NCI-H146 treated with DMSO at 0.1 percent for 48 hours (cell line): ENCODE measurements around the gene GTPBP3.

Experiments used
- DNase-seq: peaks from one replicate; lab custom pipeline; 2025; ENCODE audit not compliant: unreplicated experiment; lab: John Stamatoyannopoulos, UW

Gene GTPBP3

GRCh38 chr19:17327654-17328516, 9.5 kb upstream of the GTPBP3 start:
- peak; percentile 82 for DNase-seq

GRCh38 chr19:17328517-17329365, 8.6 kb upstream of the GTPBP3 start:
- no peak for DNase-seq

DNA sequence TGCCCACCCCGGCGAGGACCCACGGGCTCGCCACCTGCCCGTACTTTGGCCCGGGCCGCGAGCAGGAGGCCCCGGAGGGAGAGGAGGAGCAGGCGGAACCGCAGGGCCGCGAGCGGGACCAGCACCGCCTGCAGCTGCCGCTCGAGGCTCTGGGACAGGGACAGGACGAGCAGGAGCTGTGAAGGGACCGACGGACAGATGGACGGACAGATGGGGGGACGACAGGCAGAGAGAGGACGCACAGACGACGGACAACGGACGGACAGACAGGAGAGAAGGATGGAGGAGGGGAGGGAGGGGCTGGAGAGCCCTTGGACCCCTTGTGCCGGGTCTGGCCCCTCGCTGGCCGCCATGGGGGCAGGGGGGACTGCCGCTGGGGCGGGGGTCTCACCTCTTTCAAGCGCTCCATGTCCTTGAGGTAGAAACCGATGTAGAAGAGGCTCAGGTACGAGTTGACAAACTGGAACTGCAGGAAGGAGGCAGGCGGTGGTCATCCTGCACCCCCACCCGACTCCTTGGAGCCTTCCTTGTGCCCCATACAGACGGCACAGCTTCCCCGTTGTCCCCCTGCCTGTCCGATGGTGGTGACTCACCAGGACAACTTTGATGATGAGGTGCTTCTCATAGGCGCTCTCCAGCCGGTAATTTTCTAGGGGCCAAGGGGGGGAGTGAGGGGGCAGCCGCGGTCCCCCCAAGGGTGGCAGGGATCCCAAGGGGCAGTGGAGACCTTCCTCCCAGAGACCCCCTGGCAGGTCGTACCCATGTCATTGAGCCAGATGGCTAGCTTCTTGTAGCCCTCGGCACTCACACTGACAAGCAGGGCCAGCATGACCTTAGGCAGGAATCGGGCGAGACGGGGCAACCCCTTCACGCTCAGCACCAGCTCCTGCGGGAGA, 7.7 kb upstream of the GTPBP3 start:
- no peak for DNase-seq

DNA sequence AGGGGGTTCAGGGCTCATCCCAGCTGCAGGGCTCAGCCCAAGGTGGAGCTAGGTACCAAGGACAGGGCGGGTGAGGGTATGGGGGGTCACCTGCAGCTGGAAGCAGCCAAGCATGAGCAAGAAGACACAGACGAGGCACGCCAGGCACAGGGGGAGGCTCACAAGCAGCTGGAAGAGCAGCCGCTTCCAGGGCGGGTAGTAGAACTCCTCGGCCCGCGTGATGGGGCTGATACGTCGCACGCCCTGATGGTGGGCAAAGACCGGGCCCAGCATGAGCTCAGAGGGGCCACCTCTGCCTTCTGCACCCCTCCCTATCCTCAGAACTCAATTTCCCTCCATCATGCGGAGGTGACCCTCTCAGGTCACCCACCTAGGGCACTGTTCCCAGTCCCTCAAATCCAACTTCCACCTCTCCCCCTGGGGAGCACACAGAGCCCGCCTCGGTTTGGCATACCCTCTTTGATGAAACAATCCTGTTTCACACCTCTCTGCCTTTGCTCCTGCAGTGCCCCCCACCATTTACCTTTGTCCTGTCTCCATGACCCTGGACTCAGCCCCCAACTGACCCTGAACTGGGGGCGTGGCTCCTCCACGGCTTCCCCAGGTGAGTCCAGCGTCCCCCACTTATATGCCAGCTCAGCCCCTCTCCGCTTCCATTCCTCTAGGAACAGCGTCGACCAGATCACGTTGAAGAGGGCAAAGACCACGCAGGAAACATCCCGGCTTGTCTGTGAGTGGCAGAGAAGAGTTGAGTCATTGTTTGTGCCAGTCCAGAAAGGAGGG, 6.9 kb upstream of the GTPBP3 start:
- no peak for DNase-seq

DNA sequence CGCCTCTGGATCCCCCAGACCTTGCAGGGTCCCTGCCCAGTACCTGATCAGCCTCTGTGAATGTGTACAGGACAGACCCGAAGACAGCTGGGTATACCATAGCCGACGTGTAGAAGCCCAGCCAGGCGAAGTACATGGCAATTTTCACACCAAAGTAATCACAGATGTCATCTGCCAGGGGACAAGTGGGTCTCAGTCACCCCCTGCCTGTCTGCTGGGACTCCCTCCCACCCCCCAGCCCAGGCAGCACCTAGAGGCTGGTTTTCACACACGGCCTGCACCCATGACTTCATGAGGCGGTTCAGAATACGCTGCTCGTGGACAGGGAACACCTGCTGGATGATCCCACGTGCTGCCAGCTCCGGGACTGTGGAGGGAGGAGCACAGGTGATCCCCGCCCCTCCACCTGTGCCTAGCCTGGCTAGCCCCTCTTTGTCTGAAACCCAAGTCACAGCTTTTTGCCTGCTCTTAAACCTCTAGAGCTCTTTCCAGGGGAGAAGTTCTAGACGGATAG, 6.3 kb upstream of the GTPBP3 start:
- peak; percentile 10 for DNase-seq

DNA sequence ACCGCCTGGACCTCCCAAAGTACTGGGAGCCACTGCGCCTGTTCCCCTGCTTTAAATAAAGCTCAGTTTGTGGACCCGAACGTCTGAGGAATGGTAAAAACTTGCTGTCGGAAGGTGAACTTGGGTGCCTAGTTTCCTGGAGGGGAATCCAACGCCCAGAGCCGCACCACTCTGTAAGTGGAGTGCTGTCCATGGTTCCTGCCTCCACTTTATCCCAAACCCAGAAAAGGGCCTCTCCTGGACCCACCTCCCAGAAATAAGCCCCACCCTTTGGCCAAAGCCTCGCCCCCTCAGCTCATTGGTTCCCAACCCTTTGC, 5.0 kb upstream of the GTPBP3 start:
- no peak for DNase-seq

DNA sequence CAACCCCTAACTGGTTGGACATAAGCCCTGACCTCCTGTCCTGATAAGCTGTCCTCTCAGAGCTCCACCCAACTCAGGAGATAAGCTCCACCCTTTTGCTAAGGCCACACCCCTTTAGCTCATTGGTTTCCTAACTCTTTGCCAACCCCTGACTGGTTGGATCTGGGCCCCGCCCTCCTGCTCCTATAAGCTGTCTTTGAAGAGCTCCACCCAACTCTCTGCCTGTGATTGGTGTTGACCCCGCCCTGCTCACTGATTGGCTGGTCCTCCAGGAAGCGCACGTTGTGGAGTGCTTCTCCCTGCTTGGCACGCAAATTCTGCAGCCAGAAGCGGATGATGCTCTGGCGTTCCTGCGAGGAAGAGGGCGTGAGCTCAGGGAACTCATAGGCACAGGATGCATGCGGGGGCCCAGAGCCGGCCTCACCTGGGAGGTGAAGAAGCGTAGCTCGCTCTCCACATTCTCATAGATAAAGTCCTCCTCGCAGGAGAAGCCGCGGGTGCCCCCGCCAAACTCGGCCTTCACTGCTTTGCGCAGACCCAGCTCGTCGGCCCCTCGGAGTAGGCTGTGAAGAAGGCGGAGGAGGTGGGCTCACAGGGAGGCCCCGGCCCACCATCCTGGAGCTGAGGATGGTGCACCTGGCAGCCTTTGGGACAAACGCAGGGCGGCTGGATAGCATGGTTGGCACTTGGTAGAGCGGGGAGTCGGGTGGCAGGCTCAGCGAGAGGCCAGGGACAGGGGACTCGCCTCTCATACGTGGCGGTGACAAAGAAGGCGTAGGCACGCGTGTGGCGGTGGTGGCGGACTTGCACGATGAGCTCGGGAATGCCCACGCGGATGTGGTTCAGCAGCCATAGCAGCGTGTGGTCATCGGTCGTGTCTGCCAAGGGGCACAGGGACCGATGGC, 4.4 kb upstream of the GTPBP3 start:
- DNase-seq = peak; percentile 41

DNA sequence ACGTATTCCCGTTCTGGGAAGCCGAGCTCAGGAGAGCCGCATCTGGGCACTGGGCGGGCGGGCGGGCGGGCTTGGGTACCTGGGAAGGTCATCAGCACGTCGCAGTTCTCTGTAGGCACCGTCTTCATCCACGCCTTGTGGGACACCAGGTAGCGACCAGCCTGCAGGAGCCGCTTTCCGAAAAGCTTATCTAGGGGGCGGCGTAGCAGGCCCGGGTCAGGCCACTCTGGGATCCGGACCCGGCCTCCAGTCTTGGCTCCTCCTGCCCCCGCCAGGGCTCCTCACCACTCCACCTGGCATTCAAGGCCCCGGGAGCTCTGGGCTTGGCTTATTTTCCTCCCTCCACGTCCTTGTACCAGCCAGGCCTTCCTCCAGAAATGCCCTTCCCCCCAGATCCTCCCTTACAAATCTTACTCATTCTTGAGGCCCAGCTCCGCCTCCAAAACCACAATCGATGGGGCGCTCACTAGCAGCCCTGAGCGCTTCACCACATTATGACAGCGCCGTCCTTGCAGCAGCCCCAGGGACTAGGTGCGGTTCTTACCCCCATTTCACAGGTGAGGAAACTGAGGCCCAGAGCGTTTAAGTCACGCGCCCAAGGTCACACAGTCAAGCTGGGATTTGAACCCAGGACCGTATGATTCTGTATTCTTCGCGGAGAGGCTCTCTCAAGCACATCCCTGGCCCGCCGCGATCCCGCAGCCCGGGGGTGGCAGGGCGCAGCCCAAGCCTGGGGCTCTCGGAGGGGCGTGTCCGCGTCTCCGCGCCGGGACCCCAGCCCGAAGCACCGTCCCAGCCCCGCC, 3.5 kb upstream of the GTPBP3 start:
- no peak for DNase-seq

- peak; percentile 91 for DNase-seq
Measured at GRCh38 chr19:17334414-17335409, 2.6 kb upstream of the GTPBP3 start, which contains the start of gene ANO8. ANO8 (minus strand) TSS chr19:17334855; CDS start chr19:17334670, 185 bp downstream.

DNA sequence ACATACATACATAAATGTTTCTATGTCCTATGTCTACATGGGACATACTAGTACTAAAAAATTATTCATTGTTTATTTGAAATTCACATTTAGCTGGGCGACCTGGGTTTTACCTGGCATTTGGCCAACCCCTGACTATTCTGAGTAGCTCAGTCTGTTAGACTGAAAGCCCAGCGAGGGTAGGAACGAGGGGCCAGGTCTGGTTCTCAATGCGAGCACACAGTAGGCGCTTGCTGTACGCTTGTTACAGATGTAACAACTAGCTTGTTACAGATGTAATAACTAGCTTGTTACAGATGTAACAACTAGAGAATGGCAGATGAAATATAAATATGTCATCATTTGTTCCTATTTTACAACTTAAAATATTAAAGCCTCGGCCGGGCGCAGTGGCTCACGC, 1.8 kb upstream of the GTPBP3 start:
- DNase-seq = no peak

- no peak for DNase-seq
Measured at GRCh38 chr19:17337675-17338432, 501 bp downstream of the GTPBP3 start.

DNA sequence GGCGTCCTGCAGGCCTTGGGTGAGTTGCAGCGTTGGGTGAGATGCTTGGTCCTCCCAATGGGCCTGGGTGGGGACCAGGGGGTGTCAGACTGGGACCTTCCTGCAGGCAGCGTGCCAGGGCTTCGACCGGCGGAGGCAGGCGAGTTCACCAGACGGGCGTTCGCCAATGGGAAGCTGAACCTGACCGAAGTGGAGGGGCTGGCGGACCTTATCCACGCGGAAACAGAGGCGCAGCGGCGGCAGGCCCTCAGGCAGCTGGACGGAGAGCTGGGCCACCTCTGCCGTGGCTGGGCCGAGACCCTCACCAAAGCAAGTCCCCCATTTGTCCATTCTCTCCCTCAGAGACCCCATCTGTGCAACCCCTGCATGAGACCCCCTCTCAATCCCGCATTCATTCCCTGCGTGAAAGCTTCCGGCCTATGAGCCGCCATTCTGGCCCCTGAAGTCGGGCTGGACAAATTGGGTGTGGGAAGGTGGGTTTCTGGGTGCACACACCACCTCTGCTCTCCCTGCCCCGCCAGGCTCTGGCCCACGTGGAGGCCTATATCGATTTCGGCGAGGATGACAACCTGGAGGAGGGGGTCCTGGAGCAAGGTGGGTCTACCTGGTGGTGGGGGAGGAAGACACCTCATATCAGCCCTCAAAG, 1.2 kb downstream of the GTPBP3 start:
- DNase-seq = no peak

GRCh38 chr19:17339088-17339741, 1.9 kb downstream of the GTPBP3 start:
- no peak for DNase-seq

GRCh38 chr19:17340302-17340870, 3.0 kb downstream of the GTPBP3 start:
- DNase-seq = no peak

DNA sequence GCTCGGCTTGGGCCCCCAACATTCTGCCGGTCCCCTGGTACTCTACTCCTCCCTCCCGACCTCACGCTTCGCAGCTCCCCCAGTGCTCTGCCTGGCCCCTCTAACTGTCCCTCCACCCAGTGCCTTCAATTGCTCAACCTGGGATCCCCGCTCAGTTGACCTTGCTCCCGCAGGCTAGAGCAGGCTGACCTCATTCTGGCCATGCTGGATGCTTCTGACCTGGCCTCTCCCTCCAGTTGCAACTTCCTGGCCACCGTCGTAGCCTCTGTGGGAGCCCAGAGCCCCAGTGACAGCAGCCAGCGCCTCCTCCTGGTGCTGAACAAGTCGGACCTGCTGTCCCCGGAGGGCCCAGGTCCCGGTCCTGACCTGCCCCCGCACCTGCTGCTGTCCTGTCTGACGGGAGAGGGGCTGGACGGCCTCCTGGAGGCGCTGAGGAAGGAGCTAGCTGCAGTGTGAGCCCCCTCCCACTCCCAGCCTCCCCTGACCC, 3.6 kb downstream of the GTPBP3 start:
- no peak for DNase-seq
